Measurements from ENCODE around the gene EML4.
"Not testable (repeated sequence)": the region's sequence is repeated elsewhere in the genome, so short reads cannot be mapped to it uniquely, and the experiment has no call there.

DNA sequence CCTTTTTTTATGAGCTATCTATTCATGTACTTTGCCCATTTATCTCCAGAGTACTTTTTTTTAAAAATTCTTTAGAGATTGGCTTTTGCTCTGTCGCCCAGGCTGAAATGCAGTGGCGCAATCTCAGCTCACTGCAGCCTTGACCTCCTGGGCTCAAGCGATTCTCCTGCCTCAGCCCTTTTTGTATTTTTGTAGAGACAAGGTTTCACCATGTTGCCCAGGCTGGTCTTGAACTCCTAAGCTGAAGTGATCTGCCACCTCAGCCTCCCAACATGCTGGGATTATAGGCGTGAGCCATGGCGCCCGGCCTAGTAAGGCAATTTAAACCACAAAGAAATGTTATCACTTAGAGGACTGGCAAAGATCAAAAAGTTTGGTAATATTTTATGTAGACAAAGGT, 177.7 kb downstream of the EML4 start:
- TF ChIP-seq, protein P1, sequence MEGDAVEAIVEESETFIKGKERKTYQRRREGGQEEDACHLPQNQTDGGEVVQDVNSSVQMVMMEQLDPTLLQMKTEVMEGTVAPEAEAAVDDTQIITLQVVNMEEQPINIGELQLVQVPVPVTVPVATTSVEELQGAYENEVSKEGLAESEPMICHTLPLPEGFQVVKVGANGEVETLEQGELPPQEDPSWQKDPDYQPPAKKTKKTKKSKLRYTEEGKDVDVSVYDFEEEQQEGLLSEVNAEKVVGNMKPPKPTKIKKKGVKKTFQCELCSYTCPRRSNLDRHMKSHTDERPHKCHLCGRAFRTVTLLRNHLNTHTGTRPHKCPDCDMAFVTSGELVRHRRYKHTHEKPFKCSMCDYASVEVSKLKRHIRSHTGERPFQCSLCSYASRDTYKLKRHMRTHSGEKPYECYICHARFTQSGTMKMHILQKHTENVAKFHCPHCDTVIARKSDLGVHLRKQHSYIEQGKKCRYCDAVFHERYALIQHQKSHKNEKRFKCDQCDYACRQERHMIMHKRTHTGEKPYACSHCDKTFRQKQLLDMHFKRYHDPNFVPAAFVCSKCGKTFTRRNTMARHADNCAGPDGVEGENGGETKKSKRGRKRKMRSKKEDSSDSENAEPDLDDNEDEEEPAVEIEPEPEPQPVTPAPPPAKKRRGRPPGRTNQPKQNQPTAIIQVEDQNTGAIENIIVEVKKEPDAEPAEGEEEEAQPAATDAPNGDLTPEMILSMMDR (conservative IDR thresholded peaks at IDR 0.05; ENCODE audit: low read length) = not testable (repeated sequence)
- TF ChIP-seq EZH2phosphoT487 (IDR thresholded peaks at IDR 0.05; ENCODE audit: borderline replicate concordance, low read depth, low read length) = not testable (repeated sequence)
